Inflammatory macrophage treated with lipopolysaccharide for 4 hours (primary cell): ENCODE measurements around the gene MOK.
"Not testable (repeated sequence)": the region's sequence is repeated elsewhere in the genome, so short reads cannot be mapped to it uniquely, and the experiment has no call there.

Source experiments
- DNase-seq: peaks from one replicate; pipeline ENCODE4 v3.0.0-alpha.2; 2020

Gene MOK

DNA sequence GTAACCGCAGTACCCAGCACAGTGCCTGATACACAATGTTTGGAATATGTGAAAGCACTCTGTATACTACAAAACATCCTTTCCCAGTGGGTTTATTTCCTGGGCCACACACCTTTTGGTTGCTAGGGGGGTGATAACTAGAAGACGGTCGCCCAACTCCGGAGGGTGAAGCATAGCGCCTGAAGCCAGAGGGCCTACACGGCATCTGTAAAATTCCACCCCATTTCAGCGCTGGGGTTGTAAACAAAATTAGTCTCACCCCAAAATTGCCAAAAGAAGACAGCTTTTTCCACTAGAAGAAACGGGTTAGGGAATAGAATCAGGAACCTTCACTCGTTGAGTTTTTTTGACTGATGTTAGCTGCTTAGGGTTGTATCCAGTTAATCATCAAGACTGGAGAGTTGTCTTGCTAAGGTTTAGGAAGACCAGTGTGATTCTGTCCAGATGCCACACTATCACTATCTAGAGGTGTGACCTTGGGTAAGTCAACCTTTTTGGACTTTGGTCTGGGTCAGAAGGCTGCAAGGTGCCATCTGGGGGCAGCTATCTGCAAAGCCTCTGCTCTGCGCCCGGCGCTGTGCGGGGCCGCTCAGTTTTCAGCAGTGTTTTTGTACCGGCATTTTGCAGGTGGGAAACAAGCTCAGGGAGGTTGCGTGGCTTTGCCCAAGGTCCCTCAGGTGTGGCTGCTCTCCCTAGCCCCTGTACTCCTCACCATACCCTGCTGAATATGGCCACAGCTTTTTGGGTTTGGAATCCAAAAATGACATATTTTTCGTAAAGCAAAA, 15.9 kb upstream of the MOK start:
- DNase-seq, result no peak

DNA sequence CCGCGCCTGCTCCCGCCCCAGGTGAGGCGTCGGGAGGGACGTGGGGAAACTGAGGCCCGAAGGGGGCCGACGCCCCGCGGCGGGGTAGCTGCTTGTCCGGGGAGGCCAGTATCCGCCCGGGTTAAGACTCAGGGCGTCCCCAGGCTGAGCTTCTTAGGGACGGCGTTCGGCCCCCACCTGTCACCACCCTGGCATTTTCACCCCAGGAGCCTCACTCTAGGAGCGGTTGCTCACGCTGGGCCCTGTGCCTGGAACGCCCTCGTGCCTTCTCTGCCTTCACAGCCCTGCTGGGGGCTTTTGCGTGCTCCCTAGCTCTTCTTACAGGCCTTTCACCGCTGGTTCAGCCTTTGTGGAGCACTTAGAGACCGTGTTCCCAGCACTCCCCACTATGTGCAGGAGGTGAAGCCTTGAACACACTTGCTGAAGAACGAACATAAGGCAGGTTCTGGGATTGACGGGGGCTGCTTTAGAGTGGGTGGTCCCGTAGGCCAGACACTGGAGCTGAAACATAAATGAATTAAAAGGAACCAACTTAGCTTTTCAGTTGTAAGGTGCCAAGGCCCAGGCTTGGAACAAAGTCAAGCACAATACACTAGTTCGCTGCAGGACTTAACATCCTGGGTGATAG, 15.2 kb upstream of the MOK start:
- DNase-seq, result peak; percentile 24

DNA sequence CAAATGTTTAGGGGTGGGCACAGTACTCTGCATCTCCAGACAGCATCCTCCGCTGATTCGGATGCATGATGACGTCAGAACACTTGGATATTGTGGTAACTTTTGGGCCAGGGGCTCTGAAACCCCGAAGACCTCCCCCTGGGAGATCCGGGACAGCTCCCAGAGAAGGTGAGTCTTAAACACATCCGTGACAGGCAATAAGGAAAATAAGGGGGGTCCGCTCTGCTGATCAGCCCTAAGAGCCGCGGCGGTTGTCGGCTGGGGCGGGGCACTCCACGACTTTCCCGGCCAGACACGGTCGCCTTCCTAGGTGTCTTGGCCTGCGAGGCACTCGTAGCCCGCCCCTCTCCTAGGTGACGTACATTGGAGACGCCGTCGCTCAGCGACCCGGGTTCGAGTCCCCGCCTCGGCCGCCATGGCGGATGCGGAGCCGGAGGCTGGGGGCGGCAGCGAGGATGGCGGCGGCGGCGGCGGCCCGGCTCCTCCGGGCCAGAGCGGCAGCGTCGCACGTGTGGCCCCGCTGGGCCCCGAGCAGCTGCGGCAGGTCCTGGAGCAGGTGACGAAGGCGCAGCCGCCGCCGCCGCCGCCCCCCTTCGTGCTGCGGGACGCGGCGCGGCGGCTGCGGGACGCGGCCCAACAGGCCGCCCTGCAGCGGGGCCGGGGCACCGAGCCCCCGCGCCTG, 14.5 kb upstream of the MOK start, which contains the start of gene ZNF839:
Gene ZNF839 (plus strand): TSS at position 396 of the 682 bp plus-strand sequence. CDS start 20 bp downstream, at position 416.
- DNase-seq, result peak; percentile 93

DNA sequence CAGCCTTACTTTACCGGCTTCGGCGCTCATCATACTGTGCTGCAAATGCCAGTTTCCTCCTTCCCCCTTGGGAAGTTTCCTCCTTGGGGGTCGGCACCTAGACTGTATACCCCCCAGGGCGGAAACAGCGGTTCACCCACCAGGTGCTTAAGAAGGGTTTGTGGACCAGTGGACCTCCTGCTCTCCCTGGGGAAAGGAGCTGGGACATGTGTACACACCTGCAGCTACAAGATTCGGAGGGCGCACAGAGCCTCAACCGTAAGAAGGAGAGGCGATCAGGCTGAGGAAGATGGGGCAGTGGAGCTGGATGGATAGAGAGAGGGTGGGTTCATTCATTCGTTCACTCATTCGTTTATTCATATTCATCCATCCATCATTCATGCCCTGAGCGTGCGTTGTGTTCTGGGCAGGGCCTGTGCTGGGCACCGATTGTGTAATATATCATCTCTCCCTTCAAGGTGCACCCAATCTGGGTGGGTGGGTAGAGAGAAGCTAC, 13.9 kb upstream of the MOK start:
- no peak for DNase-seq

DNA sequence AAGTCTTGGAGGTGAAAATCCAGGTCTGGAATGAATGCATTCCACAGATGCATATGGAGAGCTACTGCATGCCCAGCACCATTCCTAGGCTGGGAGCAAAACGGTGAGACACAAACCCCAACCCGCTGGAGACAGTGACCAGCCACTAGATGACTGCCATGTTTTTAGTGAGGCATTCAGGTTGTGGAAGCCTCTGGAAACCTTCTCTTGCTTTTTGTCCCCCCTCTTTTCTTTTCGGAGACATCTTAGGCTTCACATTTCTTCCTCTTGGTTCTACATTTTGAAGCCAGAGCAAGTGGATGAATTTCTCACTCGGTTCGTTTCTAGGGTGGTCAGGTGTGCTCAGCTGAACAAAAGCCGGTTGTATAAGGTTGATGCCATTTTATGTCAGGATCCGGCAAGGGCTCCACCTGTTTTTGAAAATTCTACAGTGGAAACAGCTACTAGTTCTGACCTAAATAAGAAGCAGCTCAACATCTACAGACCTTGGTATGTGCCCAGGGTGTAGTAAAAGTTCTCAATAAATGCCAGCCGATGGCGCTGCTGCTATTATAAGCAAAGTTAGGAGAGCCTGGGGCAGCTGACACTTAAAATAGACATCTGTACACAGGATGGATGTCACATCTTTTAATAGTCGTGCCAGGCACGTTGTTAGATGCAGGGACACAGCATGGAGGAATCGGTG, 12.7 kb upstream of the MOK start:
- DNase-seq, result peak; percentile 26

DNA sequence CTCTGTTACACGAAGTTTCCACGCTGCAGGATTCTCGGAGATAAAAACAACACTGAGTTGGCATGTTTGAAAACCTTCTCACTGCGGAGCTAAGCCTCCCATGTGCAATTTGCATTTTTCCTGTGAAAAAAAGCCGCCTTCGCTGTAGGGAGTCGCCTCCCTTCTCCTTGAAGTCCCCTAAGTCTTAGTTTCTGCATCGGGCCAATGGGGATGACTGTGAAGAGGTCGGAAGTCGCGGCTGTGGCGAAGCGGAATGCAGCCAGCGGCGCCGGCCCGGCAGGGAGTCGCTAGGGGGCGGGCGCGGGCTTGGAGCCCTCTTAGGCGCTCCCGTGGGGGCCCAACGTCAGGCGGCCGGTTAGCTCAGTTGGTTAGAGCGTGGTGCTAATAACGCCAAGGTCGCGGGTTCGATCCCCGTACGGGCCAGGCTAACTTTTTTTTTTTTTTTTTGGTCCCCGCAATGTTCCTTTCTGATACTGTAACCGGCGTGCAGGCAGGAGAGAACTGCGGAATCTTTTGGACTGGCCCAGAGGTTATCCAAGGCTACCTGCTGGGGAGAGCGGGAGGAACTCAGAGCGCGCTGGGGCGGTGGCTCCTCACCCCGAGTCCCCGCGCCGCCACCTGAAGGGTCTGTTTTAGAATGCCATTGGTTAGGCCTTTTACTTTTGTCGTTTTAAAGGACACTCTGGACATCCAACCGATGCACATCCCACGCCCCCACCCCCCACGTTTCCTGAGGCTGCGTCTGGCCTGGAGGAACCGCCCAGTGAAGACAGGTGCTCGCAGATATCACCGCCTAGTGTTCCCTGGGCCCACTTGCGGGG, 12.0 kb upstream of the MOK start:
- peak; percentile 92 for DNase-seq

DNA sequence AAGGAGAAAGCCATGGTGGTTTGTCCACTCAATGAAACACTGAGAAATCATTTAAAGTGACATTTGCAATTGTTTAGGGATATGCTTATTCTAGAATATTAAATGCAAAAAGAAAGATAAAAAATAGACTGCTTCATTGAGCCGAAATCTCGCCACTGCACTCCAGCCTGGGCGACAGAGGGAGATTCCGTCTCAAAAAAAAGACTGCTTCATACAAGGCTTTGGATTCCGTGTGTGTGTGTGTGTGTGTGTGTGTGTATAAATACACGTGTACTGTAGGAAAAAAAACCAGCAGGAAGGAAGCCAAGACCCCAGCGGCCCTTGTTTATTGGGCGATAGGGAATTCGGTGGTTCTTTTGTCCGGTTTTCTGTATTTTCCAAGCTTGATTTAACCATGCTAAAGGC, 11.4 kb upstream of the MOK start:
- DNase-seq, result peak; percentile 45

DNA sequence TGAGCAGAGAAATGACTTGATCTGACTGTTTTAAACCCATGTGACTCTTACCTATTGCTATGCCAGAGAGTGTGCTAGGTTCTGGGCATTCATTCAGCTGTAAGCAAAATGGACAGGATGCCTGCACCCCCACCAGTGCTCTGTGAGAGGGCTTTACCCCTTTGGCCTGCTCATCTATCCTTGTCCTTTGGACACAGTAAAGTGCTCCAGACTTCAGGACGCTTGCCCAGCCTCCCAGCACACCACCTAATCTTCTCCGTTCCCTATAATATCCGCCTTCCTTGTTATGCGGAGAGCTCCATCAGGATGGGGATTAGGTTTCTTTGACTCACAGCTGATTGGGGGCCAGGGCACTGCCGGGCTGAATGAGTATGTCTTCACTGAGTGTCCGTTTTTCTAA, 10.2 kb upstream of the MOK start:
- DNase-seq, result no peak

DNA sequence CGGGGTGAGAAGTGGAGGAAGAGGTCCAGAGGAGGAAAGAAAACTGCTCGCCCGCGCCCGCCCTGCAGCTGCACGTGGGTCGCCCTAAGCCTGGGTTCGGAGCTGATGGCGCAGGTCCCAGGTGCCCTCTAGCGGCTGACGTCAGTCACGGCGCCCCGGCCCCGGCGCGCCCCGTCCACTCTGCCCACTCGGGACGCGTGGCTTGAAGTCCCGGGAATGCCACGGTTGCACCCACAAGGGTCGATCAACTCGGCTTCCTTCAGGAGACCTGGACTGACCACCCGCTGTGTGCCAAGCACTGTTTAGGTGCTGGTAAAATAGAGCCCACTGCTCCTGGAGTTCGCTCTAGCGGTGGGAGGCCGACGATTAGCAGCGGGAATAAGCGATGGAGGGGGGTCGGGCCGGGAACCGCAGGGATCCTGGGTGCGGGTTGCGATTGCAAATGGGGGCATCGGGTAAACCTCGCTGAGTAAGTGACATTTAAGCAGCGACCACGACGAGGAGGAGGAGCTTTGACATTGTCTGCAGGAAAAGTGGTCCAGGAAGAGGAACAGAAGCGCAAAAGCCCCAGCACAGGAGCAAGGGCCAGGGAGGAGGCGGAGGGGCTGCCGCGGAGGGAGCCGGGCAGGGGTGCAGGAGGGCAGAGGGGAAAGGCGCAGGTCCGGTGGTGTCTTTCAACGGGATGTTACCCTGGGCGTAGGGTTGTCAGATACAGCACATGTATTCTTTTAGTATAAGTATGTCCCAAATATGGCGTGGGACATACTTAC, 9.5 kb upstream of the MOK start:
- DNase-seq, result peak; percentile 80

DNA sequence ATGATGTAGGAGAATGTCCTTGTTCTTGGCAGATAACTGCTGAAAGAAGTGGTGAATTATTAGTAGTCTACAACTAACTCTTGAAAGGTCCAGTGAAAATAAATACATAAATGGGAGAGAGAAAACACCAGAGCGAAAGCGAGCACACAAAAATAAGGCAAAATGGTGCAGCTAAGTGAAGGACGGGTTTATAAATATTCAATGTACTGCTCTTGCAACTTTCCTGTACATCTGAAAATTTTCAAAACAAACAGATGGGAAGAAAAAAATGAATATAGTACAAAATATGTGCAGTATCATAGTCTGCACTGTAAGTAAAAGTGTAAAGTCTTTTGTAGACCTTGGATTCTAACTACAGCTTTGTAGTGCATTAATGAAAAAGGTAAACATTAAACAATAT, 1.3 kb downstream of the MOK start:
- no peak for DNase-seq

DNA sequence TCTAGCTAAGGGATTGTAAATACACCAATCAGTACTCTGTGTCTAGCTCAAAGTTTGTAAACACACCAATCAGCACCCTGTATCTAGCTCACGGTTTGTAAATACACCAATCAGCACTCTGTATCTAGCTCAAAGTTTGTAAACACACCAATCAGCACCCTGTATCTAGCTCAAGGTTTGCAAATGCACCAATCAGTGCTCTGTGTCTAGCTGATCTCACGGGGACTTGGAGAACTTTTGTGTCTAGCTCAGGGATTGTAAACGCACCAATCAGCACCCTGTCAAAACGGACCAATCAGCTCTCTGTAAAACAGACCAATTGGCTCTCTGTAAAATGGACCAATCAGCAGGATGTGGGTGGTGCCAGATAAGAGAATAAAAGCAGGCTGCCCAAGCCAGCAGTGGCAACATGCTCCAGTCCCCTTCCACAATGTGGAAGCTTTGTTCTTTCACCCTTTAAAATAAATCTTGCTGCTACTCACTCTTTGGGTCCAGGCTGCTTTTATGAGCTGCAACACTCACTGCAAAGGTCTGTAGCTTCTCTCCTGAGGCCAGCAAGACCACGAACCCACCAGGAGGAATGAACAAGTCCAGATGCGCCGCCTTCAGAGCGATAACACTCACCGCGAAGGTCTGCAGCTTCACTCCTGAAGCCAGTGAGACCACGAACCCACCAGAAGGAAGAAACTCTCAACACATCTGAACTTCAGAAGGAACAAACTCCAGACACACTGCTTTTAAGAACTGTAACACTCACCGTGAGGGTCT, 6.5 kb downstream of the MOK start:
- DNase-seq, result not testable (repeated sequence)

DNA sequence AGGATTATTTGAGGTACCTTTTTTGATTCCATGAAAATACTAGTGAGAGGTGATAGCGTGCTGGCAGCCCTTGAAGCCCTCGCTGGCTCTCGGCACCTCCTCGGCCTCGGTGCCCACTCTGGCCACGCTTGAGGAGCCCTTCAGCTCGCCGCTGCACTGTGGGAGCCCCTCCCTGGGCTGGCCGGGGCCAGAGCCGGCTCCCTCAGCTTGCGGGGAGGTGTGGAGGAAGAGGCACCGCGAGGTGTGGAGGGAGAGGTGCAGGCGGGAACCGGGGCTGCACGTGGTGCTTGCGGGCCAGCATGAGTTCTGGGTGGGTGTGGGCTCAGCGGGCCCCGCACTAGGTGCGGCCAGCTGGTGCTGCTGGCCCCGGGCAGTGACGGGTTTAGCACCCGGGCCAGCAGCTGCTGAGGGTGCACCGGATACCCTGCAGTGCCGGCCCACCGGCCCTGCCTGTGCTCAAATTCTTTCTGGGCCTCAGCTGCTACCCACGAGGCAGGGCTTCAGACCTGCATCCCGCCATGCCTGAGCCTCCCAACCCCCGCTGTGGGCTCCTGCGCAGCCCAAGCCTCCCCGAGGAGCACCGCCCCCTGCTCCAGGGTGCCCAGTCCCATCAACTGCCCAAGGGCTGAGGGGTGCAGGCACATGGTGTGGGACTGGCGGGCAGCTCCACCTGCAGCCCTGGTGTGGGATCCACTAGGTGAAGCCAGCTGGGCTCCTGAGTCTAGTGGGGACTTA, 7.4 kb downstream of the MOK start:
- DNase-seq, result no peak

DNA sequence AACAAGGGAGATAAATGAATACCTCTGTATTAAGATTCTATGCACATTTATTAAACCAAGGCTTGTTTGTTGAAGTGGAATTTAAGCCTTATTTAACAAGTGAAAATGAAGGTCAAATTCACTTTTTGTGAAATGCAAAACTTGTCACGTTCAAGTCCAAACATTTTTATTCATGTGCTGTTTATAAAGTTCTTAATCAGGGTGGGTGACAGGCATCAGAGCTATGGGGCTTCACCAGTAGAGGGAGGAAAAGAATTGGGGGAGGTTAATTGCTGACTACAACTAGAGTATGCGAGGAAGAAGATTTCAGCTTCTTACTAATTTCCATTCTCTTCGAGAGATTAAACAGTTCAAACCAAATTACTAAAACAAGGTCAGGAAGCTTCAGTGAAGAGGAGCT, 9.7 kb downstream of the MOK start:
- no peak for DNase-seq

DNA sequence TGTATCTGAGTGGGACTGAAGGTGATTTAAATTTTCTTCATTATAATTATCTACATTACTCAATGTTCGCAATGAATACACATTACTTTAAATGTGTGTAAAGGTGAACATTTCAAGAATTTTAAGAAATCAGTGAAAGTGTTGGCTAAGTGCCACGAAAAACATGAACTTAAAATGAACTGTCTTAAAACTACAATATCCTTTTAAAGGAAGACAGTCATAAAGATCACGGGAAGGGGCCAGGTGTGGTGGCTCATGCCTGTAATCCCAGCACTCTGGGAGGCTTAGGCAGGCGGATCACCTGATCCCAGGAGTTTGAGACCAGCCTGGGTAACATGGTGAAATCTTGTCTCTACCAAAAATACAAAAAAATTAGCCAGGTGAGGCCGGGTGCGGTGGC, 11.2 kb downstream of the MOK start:
- DNase-seq, result no peak

DNA sequence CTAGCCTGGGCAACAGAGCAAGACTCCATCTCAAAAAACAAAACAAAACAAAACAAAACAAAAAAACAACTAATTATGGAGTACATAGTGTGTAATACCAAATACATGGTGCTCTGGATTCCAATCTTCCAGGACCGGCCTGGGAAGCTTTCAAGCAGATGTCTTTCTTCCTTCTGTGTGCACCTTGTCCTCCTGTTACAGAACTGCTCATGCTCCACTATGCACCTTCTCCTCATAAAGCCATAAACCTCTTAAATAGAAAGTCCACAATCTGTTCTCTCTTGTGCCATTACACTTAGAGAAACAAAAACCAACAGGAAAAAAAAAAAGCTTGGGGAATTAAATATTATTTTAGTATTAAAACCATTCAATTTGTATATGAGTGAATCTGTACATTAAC, 12.5 kb downstream of the MOK start:
- DNase-seq, result no peak

DNA sequence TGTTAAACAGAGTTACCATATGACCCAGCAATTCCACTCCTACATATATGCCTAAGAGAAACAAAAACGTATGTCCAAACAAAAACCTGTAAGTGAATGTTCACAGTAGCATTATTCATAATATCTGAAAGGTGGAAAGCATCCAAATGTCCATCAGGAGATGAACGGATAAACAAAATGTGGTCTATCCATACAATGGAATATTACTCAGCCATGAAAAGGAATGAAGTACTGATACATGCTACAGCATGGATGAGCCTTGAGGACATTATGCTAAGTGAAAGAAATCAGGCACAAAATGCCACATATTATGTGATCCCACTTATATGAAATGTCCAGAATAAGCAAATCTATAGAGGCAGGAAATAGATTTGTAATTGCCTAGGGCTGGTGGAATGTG, 16.8 kb downstream of the MOK start:
- no peak for DNase-seq

DNA sequence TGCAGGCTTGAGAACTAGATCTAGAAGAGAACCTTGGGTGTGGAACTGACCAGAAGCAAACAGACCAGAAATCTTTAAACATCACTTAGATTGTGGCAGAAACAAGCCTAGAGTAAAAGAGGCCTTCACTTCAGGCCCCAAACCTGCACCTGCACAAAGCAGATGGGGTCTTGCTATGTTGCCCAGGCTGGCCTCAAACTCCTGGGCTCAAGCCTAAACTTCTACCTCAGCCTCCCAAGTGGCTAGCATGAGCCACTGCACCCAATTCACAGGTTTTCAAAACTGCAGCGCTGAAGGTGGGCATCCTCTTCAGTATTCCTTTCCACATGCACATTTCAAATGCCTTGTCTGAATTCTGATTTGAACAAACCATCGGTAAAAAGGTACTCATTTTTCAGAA, 19.9 kb downstream of the MOK start:
- no peak for DNase-seq

DNA sequence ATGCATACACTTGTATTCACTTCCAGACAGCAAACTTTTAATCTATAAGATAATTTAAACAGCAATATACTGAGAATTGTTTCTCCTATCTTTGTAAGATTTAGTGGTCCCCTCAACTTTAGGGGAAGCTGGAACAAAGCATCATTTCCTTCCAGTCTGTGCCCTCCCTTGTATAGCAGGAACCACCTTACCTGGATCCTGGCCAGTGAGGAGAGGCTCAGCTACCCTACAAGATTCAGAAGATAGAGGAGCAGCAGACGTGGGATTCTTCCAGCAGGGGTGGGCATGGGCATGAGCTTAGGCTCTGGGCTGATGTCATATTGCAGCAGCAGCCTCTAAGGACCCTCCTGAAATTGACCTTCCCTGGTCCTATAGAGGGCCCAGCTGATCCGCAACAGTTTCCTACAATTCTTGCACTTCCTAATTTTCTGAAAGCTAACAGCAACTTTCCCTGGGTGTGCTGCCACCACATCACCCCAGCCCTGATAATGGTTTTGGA, 21.3 kb downstream of the MOK start:
- DNase-seq, result no peak

DNA sequence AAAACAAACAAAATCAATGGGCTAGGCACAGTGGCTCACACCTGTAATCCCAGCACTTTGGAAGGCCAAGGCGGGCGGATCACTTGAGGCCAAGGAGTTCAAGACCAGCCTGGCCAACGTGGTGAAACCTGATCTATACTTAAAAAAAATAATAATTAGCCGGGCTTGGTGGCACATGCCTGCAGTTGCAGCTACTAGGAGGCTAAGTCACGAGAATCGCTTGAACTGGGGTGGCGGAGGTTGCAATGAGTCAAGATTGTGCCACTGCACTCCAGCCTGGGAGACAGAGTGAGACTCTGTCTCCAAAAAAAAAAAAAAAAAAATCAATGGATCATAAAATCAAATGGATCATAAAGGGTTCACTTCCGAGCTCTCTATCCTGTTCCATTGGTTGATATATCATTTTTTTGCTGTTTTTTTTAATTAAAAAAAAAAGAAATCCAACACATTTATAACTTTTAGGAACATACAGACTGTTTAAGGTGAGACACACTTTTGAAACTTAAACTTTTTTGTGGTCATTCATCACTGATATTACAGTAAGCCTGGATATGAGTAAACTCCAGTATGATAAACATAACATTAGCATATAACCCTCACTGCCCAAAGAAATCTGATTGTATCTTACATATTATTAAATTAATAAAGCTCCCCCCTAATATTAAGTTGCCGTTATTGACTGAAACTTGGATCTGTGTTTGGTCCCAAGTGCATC, 22.1 kb downstream of the MOK start:
- DNase-seq, result no peak
